ENCODE data around the gene FBXO4.

- no peak for TF ChIP-seq POLR2AphosphoS5 (IDR thresholded peaks at IDR 0.05; ENCODE audit: low read depth)
- TF ChIP-seq CTCF (IDR thresholded peaks at IDR 0.05; ENCODE audit: insufficient read depth, low read length), result no peak
- TF ChIP-seq GABPA (IDR thresholded peaks at IDR 0.05; ENCODE audit: low read depth), result no peak
Measured at GRCh38 chr5:41927604-41928003, 2.5 kb downstream of the FBXO4 start.
